ENCODE data around the gene ZNF649.

DNA sequence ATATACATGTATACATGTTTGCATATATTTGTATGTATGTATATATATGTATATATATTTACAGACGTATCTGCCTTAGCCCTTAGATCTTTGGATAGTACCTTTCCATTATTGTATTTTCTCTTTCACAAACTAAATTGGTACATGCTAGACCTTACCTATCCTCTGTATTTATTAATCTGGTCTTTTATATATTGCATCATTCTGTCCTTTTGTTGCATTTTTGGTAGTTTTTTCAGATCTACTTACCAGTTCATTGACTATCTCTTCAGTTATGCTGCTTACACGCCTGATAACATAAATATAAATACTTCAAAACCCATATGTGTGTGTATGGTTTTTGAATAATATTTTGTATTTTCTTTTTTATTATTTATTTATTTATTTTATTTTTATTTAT is 34.1 kb upstream of the ZNF649 start:
- TF ChIP-seq, protein P1, sequence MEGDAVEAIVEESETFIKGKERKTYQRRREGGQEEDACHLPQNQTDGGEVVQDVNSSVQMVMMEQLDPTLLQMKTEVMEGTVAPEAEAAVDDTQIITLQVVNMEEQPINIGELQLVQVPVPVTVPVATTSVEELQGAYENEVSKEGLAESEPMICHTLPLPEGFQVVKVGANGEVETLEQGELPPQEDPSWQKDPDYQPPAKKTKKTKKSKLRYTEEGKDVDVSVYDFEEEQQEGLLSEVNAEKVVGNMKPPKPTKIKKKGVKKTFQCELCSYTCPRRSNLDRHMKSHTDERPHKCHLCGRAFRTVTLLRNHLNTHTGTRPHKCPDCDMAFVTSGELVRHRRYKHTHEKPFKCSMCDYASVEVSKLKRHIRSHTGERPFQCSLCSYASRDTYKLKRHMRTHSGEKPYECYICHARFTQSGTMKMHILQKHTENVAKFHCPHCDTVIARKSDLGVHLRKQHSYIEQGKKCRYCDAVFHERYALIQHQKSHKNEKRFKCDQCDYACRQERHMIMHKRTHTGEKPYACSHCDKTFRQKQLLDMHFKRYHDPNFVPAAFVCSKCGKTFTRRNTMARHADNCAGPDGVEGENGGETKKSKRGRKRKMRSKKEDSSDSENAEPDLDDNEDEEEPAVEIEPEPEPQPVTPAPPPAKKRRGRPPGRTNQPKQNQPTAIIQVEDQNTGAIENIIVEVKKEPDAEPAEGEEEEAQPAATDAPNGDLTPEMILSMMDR (conservative IDR thresholded peaks at IDR 0.05; ENCODE audit: low read depth, low read length), result no peak
- TF ChIP-seq EZH2 (IDR thresholded peaks at IDR 0.05; ENCODE audit: borderline replicate concordance, low read depth, low read length, poor library complexity, severe bottlenecking), result no peak

All from A673 (cell line).